Measurements from ENCODE around the gene HMCN1.

The HMCN1 gene

GRCh38 chr1:185862235-185862634, 128.0 kb downstream of the HMCN1 start:
- DNase-seq (ENCODE audit: low read depth), result no peak
- H3K4me3 ChIP-seq (ENCODE audit: low read depth, low read length), result no peak overlapping the region
- TF ChIP-seq POLR2A (IDR thresholded peaks at IDR 0.05; ENCODE audit: extremely low read depth, insufficient read length), result no peak
- no peak for TF ChIP-seq CTCF (IDR thresholded peaks at IDR 0.05; ENCODE audit: low read depth, low read length)
- no peak for TF ChIP-seq MAX (IDR thresholded peaks at IDR 0.05; ENCODE audit: low read depth, low read length)
- no peak for TF ChIP-seq MYC (IDR thresholded peaks at IDR 0.05; ENCODE audit: low read depth, low read length)

- DNase-seq (ENCODE audit: low read depth), result no peak
- TF ChIP-seq POLR2A (IDR thresholded peaks at IDR 0.05; ENCODE audit: extremely low read depth, insufficient read length), result no peak
- TF ChIP-seq MYC (IDR thresholded peaks at IDR 0.05; ENCODE audit: low read depth, low read length), result no peak
- no peak for TF ChIP-seq CTCF (IDR thresholded peaks at IDR 0.05; ENCODE audit: low read depth, low read length)
- TF ChIP-seq MAX (IDR thresholded peaks at IDR 0.05; ENCODE audit: low read depth, low read length), result no peak
- H3K4me3 ChIP-seq (ENCODE audit: low read depth, low read length), result no peak overlapping the region
These were observed 130.1 kb downstream of the HMCN1 start for GRCh38 chr1:185864331-185864730.

GRCh38 chr1:185864889-185865517, 130.8 kb downstream of the HMCN1 start:
- DNase-seq (ENCODE audit: low read depth), result no peak
- no peak overlapping the region for H3K4me3 ChIP-seq (ENCODE audit: low read depth, low read length)
- TF ChIP-seq POLR2A (IDR thresholded peaks at IDR 0.05; ENCODE audit: extremely low read depth, insufficient read length), result no peak
- no peak for TF ChIP-seq MAX (IDR thresholded peaks at IDR 0.05; ENCODE audit: low read depth, low read length)
- no peak for TF ChIP-seq MYC (IDR thresholded peaks at IDR 0.05; ENCODE audit: low read depth, low read length)
- TF ChIP-seq CTCF (IDR thresholded peaks at IDR 0.05; ENCODE audit: low read depth, low read length), result no peak

GRCh38 chr1:185869590-185869989, 135.4 kb downstream of the HMCN1 start:
- H3K4me3 ChIP-seq (ENCODE audit: low read depth, low read length), result no peak overlapping the region
- no peak for DNase-seq (ENCODE audit: low read depth)
- no peak for TF ChIP-seq MAX (IDR thresholded peaks at IDR 0.05; ENCODE audit: low read depth, low read length)
- TF ChIP-seq POLR2A (IDR thresholded peaks at IDR 0.05; ENCODE audit: extremely low read depth, insufficient read length), result no peak
- no peak for TF ChIP-seq CTCF (IDR thresholded peaks at IDR 0.05; ENCODE audit: low read depth, low read length)
- TF ChIP-seq MYC (IDR thresholded peaks at IDR 0.05; ENCODE audit: low read depth, low read length), result no peak

GRCh38 chr1:185871627-185872150, 137.5 kb downstream of the HMCN1 start:
- H3K4me3 ChIP-seq (ENCODE audit: low read depth, low read length), result no peak overlapping the region
- no peak for TF ChIP-seq MAX (IDR thresholded peaks at IDR 0.05; ENCODE audit: low read depth, low read length)
- TF ChIP-seq MYC (IDR thresholded peaks at IDR 0.05; ENCODE audit: low read depth, low read length), result no peak
- no peak for TF ChIP-seq POLR2A (IDR thresholded peaks at IDR 0.05; ENCODE audit: extremely low read depth, insufficient read length)
- TF ChIP-seq CTCF (IDR thresholded peaks at IDR 0.05; ENCODE audit: low read depth, low read length), result no peak
- DNase-seq (ENCODE audit: low read depth), result no peak
